H1 (cell line): ENCODE data around the gene CALU.

Experiments
- BCL11A ChIP-seq, 2 experiments: IDR thresholded peaks; one replicate each; pipeline ENCODE4 v1.6.1; 2011; ENCODE audit warnings: low read depth in 2 of 2, low read length in 2 of 2, mild to moderate bottlenecking in 2 of 2
- CHD1 ChIP-seq: IDR thresholded peaks from 2 replicates; pipeline ENCODE4 v1.6.1; 2012; ENCODE audit warnings: low read depth, low read length, improper control_type of control experiment
- CTCF ChIP-seq, 3 experiments: IDR thresholded peaks; 1 replicate in 2 of 3; 2 replicates in 1 of 3; pipeline versions ENCODE4 v1.5.1 to v1.6.1; 2011; ENCODE audit warnings: low read length in 3 of 3, mild to moderate bottlenecking in 3 of 3, inconsistent platforms in 2 of 3, low read depth in 1 of 3, moderate library complexity in 1 of 3; ENCODE audit not compliant: insufficient read depth in 1 of 3; ENCODE audit errors: control extremely low read depth in 1 of 3
- FOSL1 ChIP-seq: IDR thresholded peaks from 2 replicates; pipeline ENCODE4 v1.6.1; 2011; ENCODE audit warnings: mild to moderate bottlenecking, low read depth, low read length, moderate library complexity; ENCODE audit not compliant: insufficient read depth
- GTF2F1 ChIP-seq: IDR thresholded peaks from 2 replicates; pipeline ENCODE4 v1.6.1; 2012; ENCODE audit warnings: low read depth, low read length, improper control_type of control experiment, borderline replicate concordance
- JUN ChIP-seq: IDR thresholded peaks from 2 replicates; pipeline ENCODE4 v1.6.1; 2011; ENCODE audit warnings: low read depth, mild to moderate bottlenecking, improper control_type of control experiment, low read length
- PHF8 ChIP-seq: fragments of 200-600 bp; sonication (generic); conservative IDR thresholded peaks from 2 replicates; pipeline ENCODE4 v1.7.1; 2012; ENCODE audit warnings: low read depth, mild to moderate bottlenecking, inconsistent platforms, low read length, moderate library complexity
- RBBP5 ChIP-seq: IDR thresholded peaks from 2 replicates; pipeline ENCODE4 v1.7.1; 2012; ENCODE audit warnings: low read depth, mild to moderate bottlenecking, inconsistent platforms, low read length, moderate library complexity, borderline replicate concordance
- YY1 ChIP-seq: IDR thresholded peaks from 2 replicates; pipeline ENCODE4 v1.6.1; 2011; ENCODE audit warnings: low read depth, mild to moderate bottlenecking, low read length
- ZNF274 ChIP-seq: IDR thresholded peaks from 2 replicates; pipeline ENCODE4 v1.7.0; 2012; ENCODE audit warnings: low read length, borderline replicate concordance; ENCODE audit errors: extremely low read depth

GRCh38 chr7:128743112-128743772 lies 4.1 kb downstream of the CALU start:
- TF ChIP-seq FOSL1: no peak
- TF ChIP-seq CTCF (IDR thresholded peaks at IDR 0.05; ENCODE audit: control extremely low read depth in 1 of 3, insufficient read depth in 1 of 3, low read depth in 1 of 3, low read length in 3 of 3): no peak
- no peak for TF ChIP-seq BCL11A (IDR thresholded peaks at IDR 0.05; ENCODE audit: low read depth in 2 of 2, low read length in 2 of 2)
- no peak for TF ChIP-seq CHD1
- TF ChIP-seq PHF8: no peak
- TF ChIP-seq RBBP5: no peak
- TF ChIP-seq JUN: no peak
- TF ChIP-seq ZNF274: no peak
- no peak for TF ChIP-seq GTF2F1
- no peak for TF ChIP-seq YY1
